ENCODE results near the gene ENTPD2. TPM values are rescaled to one million over a fixed set of nuclear protein-coding genes. Genes with fewer than 3 reads are reported as not detected.

ENTPD2 gene
- total RNA-seq, 1 experiment from 2014 or later = 32.5 TPM

DNA sequence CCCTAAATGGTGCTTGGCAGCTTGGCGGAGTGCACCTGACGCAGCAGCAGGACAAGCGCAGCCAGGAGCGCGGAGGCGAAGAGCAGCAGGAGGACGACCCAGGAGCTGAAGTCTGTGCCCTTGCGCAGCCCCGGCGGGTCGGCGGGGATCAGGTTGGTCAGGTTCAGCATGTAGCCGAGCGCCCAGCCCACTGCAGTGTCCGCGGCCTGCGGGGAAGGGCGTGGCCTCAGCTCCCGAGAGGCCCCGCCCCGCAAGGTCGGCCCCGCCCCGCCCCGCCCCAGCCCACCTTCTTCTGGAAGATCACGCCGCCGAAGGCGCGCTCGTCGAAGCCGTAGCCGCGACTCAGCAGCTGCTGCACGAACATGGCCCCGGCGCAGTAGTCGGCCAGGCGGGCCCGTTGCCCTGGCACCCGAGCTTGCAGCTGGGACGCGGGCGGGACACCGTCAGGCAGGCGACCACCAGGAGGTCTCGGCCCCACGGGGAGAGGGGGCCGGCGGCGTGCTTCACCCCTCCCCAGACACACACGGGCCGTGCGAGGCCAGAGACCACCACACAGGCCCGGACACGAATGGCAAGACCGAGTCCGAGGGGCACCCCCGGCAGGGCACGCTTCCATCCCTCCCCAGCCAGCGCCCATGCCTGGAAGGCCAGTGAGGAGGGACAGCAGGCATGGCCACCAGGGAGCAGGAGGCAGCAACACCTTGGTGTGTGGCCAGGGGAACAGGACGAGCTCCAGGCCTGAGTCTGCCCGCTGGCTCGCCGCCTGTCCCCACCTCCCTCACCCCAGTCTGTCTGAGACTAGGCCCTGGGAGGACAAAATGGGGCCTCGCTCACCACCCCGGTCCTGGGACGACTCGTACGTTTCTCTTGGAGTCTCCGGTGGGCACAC is 5.0 kb downstream of the ENTPD2 start:
- CTCF ChIA-PET = interaction anchor here (0.6 to 1.8 kb wide), 5 partner anchors 14 to 188 kb away, joined by 3 to 10 read pairs (median 5); no protein-coding TSS in a partner anchor

More for the DNA sequence above, 5.0 kb downstream of the ENTPD2 start:
- Histone ChIP-seq H3K9ac (ENCODE audit: low read length) (no peak overlapping the region), H3K9me2 (ENCODE audit: insufficient read depth) (no peaks in the 10 kb centered on the region), H3K4me1 (ENCODE audit: control insufficient read depth in 1 of 2, insufficient read depth in 2 of 2, low read length in 2 of 2) (peaks cover 17 to 33% of the 10 kb centered on the region in 2 experiments), H3K27ac (ENCODE audit: low read depth, low read length) (no peak overlapping the region), H3K4me3 (replicated peaks in 1 of 2; ENCODE audit: low read depth in 1 of 2, low read length in 2 of 2) (no peak overlapping the region), H3K27me3 (ENCODE audit: insufficient read depth, low read length) (no peaks in the 10 kb centered on the region), H3K36me3 (ENCODE audit: control insufficient read depth in 1 of 2, insufficient read depth in 2 of 2, low read length in 2 of 2) (no peaks in the 10 kb centered on the region), H2AFZ (ENCODE audit: low read depth, low read length, poor library complexity, severe bottlenecking) (no peak overlapping the region), H3K9me3 (ENCODE audit: control insufficient read depth in 1 of 2, insufficient read depth in 1 of 2, low read depth in 1 of 2, low read length in 2 of 2) (no peaks in the 10 kb centered on the region), H3K4me2 (ENCODE audit: low read length) (no peak overlapping the region), H3K79me2 (ENCODE audit: insufficient read depth, low read length) (peaks cover 16% of the 10 kb centered on the region; the same call in 1 of the 2 replicates), H4K20me1 (ENCODE audit: insufficient read depth) (no peaks in the 10 kb centered on the region)
- POLR2A ChIA-PET = no interaction called here
- BruUV-seq (replicated peaks) = no TSS peak
- RAD21 ChIA-PET (ENCODE audit: low non-redundant PET in 1 of 2, low total read pairs in 2 of 2, uncharacterized antibody in 2 of 2, unreplicated experiment in 2 of 2) = interaction anchor here in 1 of 2 experiments (0.7 kb wide), 1 partner anchor 18 kb away, joined by 4 read pairs; no protein-coding TSS in a partner anchor
- intact Hi-C loops (cut with micrococcal nuclease) = loop anchor here (5.0 kb wide), 1 partner anchor 178 kb away; the partner anchor contains the start of genes CYSRT1 and RNF224
- DNase-seq (ENCODE audit: low read depth, low spot score) = no peak
- no peak for ATAC-seq
- TF ChIP-seq POLR2A (IDR thresholded peaks at IDR 0.05; ENCODE audit: borderline replicate concordance, extremely low read depth, insufficient read depth, insufficient read length) (no peak), FOSL1 (IDR thresholded peaks at IDR 0.05; ENCODE audit: low read depth) (no peak), CEBPB (IDR thresholded peaks at IDR 0.05; ENCODE audit: low read depth) (no peak), SRF (IDR thresholded peaks at IDR 0.05; ENCODE audit: low read depth) (no peak)
- TF ChIP-seq, protein P1, sequence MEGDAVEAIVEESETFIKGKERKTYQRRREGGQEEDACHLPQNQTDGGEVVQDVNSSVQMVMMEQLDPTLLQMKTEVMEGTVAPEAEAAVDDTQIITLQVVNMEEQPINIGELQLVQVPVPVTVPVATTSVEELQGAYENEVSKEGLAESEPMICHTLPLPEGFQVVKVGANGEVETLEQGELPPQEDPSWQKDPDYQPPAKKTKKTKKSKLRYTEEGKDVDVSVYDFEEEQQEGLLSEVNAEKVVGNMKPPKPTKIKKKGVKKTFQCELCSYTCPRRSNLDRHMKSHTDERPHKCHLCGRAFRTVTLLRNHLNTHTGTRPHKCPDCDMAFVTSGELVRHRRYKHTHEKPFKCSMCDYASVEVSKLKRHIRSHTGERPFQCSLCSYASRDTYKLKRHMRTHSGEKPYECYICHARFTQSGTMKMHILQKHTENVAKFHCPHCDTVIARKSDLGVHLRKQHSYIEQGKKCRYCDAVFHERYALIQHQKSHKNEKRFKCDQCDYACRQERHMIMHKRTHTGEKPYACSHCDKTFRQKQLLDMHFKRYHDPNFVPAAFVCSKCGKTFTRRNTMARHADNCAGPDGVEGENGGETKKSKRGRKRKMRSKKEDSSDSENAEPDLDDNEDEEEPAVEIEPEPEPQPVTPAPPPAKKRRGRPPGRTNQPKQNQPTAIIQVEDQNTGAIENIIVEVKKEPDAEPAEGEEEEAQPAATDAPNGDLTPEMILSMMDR (IDR thresholded peaks at IDR 0.05 in 2 of 3, conservative IDR thresholded peaks at IDR 0.05 in 1 of 3; ENCODE audit: borderline replicate concordance in 1 of 3, insufficient read depth in 1 of 3, low read depth in 2 of 3, low read length in 2 of 3) = no peak
- TF ChIP-seq, protein P2, sequence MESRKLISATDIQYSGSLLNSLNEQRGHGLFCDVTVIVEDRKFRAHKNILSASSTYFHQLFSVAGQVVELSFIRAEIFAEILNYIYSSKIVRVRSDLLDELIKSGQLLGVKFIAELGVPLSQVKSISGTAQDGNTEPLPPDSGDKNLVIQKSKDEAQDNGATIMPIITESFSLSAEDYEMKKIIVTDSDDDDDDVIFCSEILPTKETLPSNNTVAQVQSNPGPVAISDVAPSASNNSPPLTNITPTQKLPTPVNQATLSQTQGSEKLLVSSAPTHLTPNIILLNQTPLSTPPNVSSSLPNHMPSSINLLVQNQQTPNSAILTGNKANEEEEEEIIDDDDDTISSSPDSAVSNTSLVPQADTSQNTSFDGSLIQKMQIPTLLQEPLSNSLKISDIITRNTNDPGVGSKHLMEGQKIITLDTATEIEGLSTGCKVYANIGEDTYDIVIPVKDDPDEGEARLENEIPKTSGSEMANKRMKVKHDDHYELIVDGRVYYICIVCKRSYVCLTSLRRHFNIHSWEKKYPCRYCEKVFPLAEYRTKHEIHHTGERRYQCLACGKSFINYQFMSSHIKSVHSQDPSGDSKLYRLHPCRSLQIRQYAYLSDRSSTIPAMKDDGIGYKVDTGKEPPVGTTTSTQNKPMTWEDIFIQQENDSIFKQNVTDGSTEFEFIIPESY (IDR thresholded peaks at IDR 0.05; ENCODE audit: extremely low read depth, insufficient replicate concordance, low read length) = no peak

Data from HCT116 (cell line).